ENCODE results near the gene CCDC172.

CCDC172 gene

DNA sequence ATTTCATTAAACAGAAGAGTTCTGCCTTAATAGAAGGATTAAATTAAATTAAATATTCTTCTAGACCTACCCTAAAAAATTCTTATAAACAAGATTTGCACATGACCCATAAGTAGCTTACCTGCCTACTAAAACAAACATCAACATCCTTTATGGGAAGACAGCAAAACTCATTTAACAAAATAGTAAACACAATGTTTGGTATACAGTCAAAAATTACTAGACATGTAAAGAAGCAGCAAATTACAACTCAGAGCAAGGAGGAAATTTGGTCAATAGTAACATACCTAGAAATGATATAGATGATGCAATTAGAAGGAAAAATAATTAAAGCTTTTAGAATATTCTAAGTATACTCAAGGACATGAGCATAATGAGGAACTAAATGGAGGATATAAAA, 27.9 kb downstream of the CCDC172 start:
- no peaks in the 10 kb centered on the region for H3K27me3 Mint-ChIP-seq (ENCODE audit: low read depth)
- H3K36me3 Mint-ChIP-seq (ENCODE audit: low read depth) = no peaks in the 10 kb centered on the region
- H3K4me3 Mint-ChIP-seq = no peak overlapping the region
- H3K4me1 Mint-ChIP-seq = peaks cover 5% of the 10 kb centered on the region
- peaks cover 9% of the 10 kb centered on the region for H3K9me3 Mint-ChIP-seq
- H3K27ac Mint-ChIP-seq = no peak overlapping the region
- TF ChIP-seq, protein P1, sequence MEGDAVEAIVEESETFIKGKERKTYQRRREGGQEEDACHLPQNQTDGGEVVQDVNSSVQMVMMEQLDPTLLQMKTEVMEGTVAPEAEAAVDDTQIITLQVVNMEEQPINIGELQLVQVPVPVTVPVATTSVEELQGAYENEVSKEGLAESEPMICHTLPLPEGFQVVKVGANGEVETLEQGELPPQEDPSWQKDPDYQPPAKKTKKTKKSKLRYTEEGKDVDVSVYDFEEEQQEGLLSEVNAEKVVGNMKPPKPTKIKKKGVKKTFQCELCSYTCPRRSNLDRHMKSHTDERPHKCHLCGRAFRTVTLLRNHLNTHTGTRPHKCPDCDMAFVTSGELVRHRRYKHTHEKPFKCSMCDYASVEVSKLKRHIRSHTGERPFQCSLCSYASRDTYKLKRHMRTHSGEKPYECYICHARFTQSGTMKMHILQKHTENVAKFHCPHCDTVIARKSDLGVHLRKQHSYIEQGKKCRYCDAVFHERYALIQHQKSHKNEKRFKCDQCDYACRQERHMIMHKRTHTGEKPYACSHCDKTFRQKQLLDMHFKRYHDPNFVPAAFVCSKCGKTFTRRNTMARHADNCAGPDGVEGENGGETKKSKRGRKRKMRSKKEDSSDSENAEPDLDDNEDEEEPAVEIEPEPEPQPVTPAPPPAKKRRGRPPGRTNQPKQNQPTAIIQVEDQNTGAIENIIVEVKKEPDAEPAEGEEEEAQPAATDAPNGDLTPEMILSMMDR (IDR thresholded peaks at IDR 0.05; ENCODE audit: unreplicated experiment in 3 of 3) = no peak

DNA sequence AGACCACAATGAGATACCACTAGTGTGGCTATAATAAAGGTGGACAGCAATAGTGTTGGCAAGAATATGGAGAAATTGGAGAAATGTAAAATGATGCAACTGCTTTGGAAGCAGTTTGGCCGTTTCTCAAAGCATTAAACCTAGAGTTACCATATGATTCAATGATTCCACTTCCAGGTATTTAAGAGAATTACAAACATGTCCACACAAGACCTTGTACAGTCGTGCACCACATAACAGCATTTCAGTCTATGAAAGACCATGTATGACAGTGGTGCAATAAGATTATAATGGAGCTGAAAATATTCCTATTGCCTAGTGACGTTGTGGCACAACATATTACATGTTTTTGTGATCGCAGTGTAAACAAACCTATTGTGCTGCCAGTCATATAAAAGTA, 29.6 kb downstream of the CCDC172 start:
- H3K4me1 Mint-ChIP-seq = no peaks in the 10 kb centered on the region
- H3K27ac Mint-ChIP-seq = no peak overlapping the region
- no peaks in the 10 kb centered on the region for H3K36me3 Mint-ChIP-seq (ENCODE audit: low read depth)
- no peak overlapping the region for H3K4me3 Mint-ChIP-seq
- peaks cover 9% of the 10 kb centered on the region for H3K9me3 Mint-ChIP-seq
- TF ChIP-seq, protein P1 (IDR thresholded peaks at IDR 0.05; ENCODE audit: unreplicated experiment in 3 of 3) = no peak
- no peaks in the 10 kb centered on the region for H3K27me3 Mint-ChIP-seq (ENCODE audit: low read depth)

DNA sequence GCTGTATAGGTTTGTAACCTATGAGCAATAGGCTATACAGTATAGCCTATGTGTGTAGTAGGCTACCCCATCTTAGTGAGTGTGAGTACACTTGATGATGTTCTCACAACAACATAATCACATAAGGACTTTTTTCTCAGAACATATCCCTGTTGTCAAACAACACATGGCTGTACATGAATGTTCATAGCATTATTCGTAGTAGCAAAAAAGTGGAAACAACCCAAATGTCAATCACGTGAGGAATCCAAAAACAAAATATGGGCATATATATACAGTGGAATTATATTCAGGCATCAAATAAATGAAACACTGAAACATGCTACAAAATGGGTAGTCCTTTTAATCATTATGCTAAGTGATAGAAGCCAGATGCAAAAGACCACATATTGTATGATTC, 31.1 kb downstream of the CCDC172 start:
- TF ChIP-seq, protein P1 (IDR thresholded peaks at IDR 0.05; ENCODE audit: unreplicated experiment in 3 of 3) = no peak
- peaks cover 7% of the 10 kb centered on the region for H3K9me3 Mint-ChIP-seq
- H3K36me3 Mint-ChIP-seq (ENCODE audit: low read depth) = no peaks in the 10 kb centered on the region
- no peak overlapping the region for H3K4me3 Mint-ChIP-seq
- no peak overlapping the region for H3K27ac Mint-ChIP-seq
- H3K27me3 Mint-ChIP-seq (ENCODE audit: low read depth) = no peaks in the 10 kb centered on the region
- H3K4me1 Mint-ChIP-seq = no peaks in the 10 kb centered on the region

DNA sequence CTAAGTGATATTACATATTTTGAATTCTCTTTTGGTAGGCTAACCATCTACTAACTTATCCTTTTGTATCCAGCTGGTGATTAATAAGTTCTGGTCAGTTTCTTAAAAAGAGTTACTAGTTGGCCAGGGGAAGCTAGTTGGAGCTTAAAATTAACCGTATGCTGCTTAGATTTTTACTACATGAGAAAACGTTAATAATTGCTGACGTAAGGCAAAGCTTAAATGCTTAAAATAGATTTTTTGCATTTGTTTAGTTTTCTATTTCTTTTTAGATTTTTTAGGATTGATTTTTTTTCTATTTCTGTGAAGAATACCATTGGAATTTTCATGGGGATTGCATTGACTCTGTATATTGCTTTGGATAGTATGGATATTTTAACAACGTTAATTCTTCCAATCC, 32.6 kb downstream of the CCDC172 start:
- H3K9me3 Mint-ChIP-seq = peaks cover 7% of the 10 kb centered on the region
- H3K27ac Mint-ChIP-seq = no peak overlapping the region
- no peaks in the 10 kb centered on the region for H3K4me1 Mint-ChIP-seq
- H3K36me3 Mint-ChIP-seq (ENCODE audit: low read depth) = no peaks in the 10 kb centered on the region
- no peak overlapping the region for H3K4me3 Mint-ChIP-seq
- no peaks in the 10 kb centered on the region for H3K27me3 Mint-ChIP-seq (ENCODE audit: low read depth)
- TF ChIP-seq, protein P1 (IDR thresholded peaks at IDR 0.05; ENCODE audit: unreplicated experiment in 3 of 3) = no peak

DNA sequence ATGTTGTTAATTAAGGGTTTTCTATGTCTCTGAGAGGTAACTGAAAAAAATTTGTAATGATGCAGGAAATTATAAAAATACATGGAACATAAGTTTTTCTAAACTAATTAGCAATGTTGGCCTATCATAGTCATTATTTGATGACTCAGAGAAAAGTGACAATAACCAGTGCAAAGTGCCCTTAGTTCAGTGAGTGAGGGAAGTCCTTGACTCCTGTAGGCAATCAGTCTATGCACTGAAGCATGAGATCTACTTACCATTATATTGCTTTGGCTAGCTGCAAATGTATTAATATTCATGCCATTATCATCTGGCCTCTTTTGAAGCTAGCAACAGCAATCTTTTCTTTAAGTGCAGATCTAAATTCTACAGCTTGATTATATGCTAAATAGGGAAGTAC, 40.6 kb downstream of the CCDC172 start:
- TF ChIP-seq, protein P1 (IDR thresholded peaks at IDR 0.05; ENCODE audit: unreplicated experiment in 3 of 3) = no peak
- Mint-ChIP-seq H3K36me3 (ENCODE audit: low read depth) (no peaks in the 10 kb centered on the region), H3K4me3 (no peak overlapping the region), H3K4me1 (no peaks in the 10 kb centered on the region), H3K27ac (no peak overlapping the region), H3K27me3 (ENCODE audit: low read depth) (no peaks in the 10 kb centered on the region), H3K9me3 (no peaks in the 10 kb centered on the region)

DNA sequence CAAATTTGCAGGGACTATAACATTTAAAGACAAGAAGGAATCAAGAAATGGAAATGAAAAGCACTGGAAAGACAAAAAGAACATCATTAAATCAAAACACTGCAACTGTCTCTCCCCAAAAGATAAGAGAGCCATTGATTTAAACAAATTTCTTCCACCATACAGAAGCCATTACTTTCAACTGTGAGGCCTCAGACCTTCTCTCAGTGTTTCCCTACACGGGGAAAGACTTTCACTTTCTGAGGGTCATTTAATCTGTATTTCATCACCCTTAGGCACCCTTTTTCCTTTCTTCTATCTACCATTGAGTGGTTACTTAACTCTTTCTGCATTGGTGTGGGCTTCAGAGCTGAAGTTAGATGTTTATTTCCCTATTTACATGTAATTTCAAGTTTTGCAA, 47.5 kb downstream of the CCDC172 start:
- Mint-ChIP-seq H3K4me3 (no peak overlapping the region), H3K9me3 (no peaks in the 10 kb centered on the region), H3K27me3 (ENCODE audit: low read depth) (no peaks in the 10 kb centered on the region), H3K27ac (peak overlapping the region in 1 of 3 experiments; percentile 50), H3K4me1 (peaks cover 7% of the 10 kb centered on the region), H3K36me3 (ENCODE audit: low read depth) (no peaks in the 10 kb centered on the region)
- TF ChIP-seq, protein P1 (IDR thresholded peaks at IDR 0.05; ENCODE audit: unreplicated experiment in 3 of 3) = no peak

Measured in nephron (organoid).